SIG-M5 (cell line): ENCODE measurements around the gene MAN2B2.
A peak's percentile ranks its signal among the peaks of the same experiment; 100 is the strongest.
"Not testable (repeated sequence)": the region's sequence is repeated elsewhere in the genome, so short reads cannot be mapped to it uniquely, and the experiment has no call there.

ENCODE experiments used
- DNase-seq: peaks from one replicate; lab custom pipeline; 2025; lab: John Stamatoyannopoulos, UW

Gene MAN2B2

GRCh38 chr4:6617246-6617645, 42.3 kb downstream of the MAN2B2 start:
- DNase-seq: no peak

- no peak for DNase-seq
Observed at GRCh38 chr4:6618386-6619115, 43.6 kb downstream of the MAN2B2 start.

GRCh38 chr4:6619116-6619465, 44.1 kb downstream of the MAN2B2 start:
- no peak for DNase-seq

- DNase-seq: no peak
Observed at GRCh38 chr4:6619466-6620255, 44.7 kb downstream of the MAN2B2 start.

GRCh38 chr4:6620296-6620695, 45.3 kb downstream of the MAN2B2 start:
- DNase-seq: no peak

- DNase-seq: no peak
Observed at GRCh38 chr4:6620891-6621555, 46.0 kb downstream of the MAN2B2 start.

GRCh38 chr4:6621556-6621927, 46.6 kb downstream of the MAN2B2 start:
- DNase-seq: no peak

GRCh38 chr4:6622744-6623143, 47.8 kb downstream of the MAN2B2 start:
- DNase-seq: no peak

GRCh38 chr4:6625256-6625655, 50.3 kb downstream of the MAN2B2 start:
- DNase-seq: no peak

GRCh38 chr4:6626066-6626465, 51.1 kb downstream of the MAN2B2 start:
- DNase-seq: no peak

- no peak for DNase-seq
Observed at GRCh38 chr4:6627832-6628231, 52.8 kb downstream of the MAN2B2 start.

GRCh38 chr4:6628484-6628883, 53.5 kb downstream of the MAN2B2 start:
- not testable (repeated sequence) for DNase-seq

GRCh38 chr4:6632125-6632524, 57.1 kb downstream of the MAN2B2 start:
- no peak for DNase-seq

- DNase-seq: peak; percentile 58
Observed at GRCh38 chr4:6633091-6633906, 58.3 kb downstream of the MAN2B2 start.

- no peak for DNase-seq
Observed at GRCh38 chr4:6634746-6635145, 59.8 kb downstream of the MAN2B2 start.

- DNase-seq: no peak
Observed at GRCh38 chr4:6639137-6639680, 64.2 kb downstream of the MAN2B2 start.

GRCh38 chr4:6640292-6641163, 65.5 kb downstream of the MAN2B2 start, which contains the start of gene MRFAP1:
TSS of gene MRFAP1 (plus strand) at chr4:6640685. CDS start at chr4:6640863, 178 bp downstream.
- peak; percentile 45 for DNase-seq

GRCh38 chr4:6641164-6641970, 66.4 kb downstream of the MAN2B2 start:
- no peak for DNase-seq

- DNase-seq: no peak
Observed at GRCh38 chr4:6641971-6642320, 67.0 kb downstream of the MAN2B2 start.
